Fibroblast of lung (primary cell): ENCODE data around the gene SCN5A.

Experiments
- EZH2 ChIP-seq: IDR thresholded peaks from 2 replicates; pipeline ENCODE4 v1.5.1; 2012; ENCODE audit warnings: low read length, control low read depth, mild to moderate bottlenecking; ENCODE audit errors: missing control alignments
- TF ChIP-seq, protein P1 (sequence below), 2 donors: IDR thresholded peaks in 1 of 2; conservative IDR thresholded peaks in 1 of 2; 1 replicate in 1 of 2; 2 replicates in 1 of 2; pipeline ENCODE4 v1.5.1; 2011 to 2012; ENCODE audit warnings: low read length in 2 of 2, control low read depth in 1 of 2, inconsistent platforms in 1 of 2, low read depth in 1 of 2, mild to moderate bottlenecking in 1 of 2

DNA sequence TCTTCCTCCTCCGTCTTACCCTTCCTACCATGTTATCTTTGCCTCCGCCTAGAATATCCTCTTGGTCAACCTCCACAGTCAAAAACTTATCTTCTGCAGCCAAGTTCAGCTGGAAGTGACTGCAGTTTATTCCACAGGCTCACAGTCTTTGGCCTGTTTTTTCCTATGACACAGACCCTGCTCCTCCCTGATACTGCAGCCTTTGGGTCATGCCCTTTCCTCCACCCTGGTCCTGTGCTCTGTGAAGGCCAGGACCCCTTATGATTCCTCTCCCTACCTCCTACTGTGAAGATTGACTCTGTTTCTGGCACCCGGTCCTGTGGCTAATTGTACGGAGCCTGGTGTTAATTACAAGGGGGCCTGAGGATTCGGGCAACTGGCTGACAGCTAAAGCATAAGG, 49.3 kb upstream of the SCN5A start:
- TF ChIP-seq, protein P1, sequence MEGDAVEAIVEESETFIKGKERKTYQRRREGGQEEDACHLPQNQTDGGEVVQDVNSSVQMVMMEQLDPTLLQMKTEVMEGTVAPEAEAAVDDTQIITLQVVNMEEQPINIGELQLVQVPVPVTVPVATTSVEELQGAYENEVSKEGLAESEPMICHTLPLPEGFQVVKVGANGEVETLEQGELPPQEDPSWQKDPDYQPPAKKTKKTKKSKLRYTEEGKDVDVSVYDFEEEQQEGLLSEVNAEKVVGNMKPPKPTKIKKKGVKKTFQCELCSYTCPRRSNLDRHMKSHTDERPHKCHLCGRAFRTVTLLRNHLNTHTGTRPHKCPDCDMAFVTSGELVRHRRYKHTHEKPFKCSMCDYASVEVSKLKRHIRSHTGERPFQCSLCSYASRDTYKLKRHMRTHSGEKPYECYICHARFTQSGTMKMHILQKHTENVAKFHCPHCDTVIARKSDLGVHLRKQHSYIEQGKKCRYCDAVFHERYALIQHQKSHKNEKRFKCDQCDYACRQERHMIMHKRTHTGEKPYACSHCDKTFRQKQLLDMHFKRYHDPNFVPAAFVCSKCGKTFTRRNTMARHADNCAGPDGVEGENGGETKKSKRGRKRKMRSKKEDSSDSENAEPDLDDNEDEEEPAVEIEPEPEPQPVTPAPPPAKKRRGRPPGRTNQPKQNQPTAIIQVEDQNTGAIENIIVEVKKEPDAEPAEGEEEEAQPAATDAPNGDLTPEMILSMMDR (conservative IDR thresholded peaks at IDR 0.05 in 1 of 2, IDR thresholded peaks at IDR 0.05 in 1 of 2; ENCODE audit: low read depth in 1 of 2, low read length in 2 of 2) = no peak
- TF ChIP-seq EZH2 = no peak
